Left ventricle myocardium inferior (tissue), 1 donor: ENCODE results near the gene IFNL2. TPM values are rescaled to one million over a fixed set of nuclear protein-coding genes. Genes with fewer than 3 reads are reported as not detected.

Experiments used
- DNase-seq: peaks from one replicate; pipeline ENCODE4 v3.0.0-alpha.2; 2020
- H3K27ac ChIP-seq: fragments of 200-600 bp; replicated peaks from 2 replicates; pipeline ENCODE4 v1.8.0; 2021
- H3K27me3 ChIP-seq: fragments of 200-600 bp; 2 replicates; pipeline ENCODE4 v1.8.0; 2021; ENCODE audit warnings: low read depth
- H3K36me3 ChIP-seq: fragments of 200-600 bp; 2 replicates; pipeline ENCODE4 v1.8.0; 2021
- H3K4me1 ChIP-seq: fragments of 200-600 bp; 2 replicates; pipeline ENCODE4 v1.8.0; 2021
- H3K4me3 ChIP-seq: fragments of 200-600 bp; 2 replicates; pipeline ENCODE4 v1.8.0; 2021; ENCODE audit warnings: mild to moderate bottlenecking, moderate library complexity
- H3K9me3 ChIP-seq: fragments of 200-600 bp; replicated peaks from 2 replicates; pipeline ENCODE4 v1.8.0; 2021
- CTCF ChIP-seq: fragments of 200-600 bp; IDR thresholded peaks from 2 replicates; pipeline ENCODE4 v1.8.0; 2021; ENCODE audit warnings: antibody characterized with exemption, mild to moderate bottlenecking, borderline replicate concordance
- intact Hi-C: fragments of 100-400 bp; cut with micrococcal nuclease; formaldehyde crosslinking; loops from one replicate; pipeline ENCODE4 v1.11.0; 2022
- total RNA-seq: library from RNA; stranded (reverse); fragmentation: NEBNext Ultra II Directional; extraction: Animal tissue kit (Norgen Biotek cat#: 25700); gene quantifications from one replicate; pipeline ENCODE4 v1.2.1, GENCODE V29; 2021
- donor health status: DM: no; HTN: yes; CAD: no; lungs with severe emphysema.

IFNL2 gene
- total RNA-seq, 1 donor from 2014 or later: not detected

- no peaks in the 10 kb centered on the region for H3K4me1 ChIP-seq
- peaks cover 45% of the 10 kb centered on the region for H3K27me3 ChIP-seq
- intact Hi-C loops: no loop called here
- H3K4me3 ChIP-seq: no peak overlapping the region
- TF ChIP-seq CTCF: no peak
- H3K36me3 ChIP-seq: no peaks in the 10 kb centered on the region
- H3K9me3 ChIP-seq: peaks cover 62% of the 10 kb centered on the region
- H3K27ac ChIP-seq: no peak overlapping the region
- no peak for DNase-seq
Observed at GRCh38 chr19:39284032-39284431, 15.8 kb downstream of the IFNL2 start.

- H3K27me3 ChIP-seq: peaks cover 89% of the 10 kb centered on the region
- intact Hi-C loops: no loop called here
- no peak overlapping the region for H3K4me3 ChIP-seq
- no peaks in the 10 kb centered on the region for H3K4me1 ChIP-seq
- TF ChIP-seq CTCF: no peak
- H3K9me3 ChIP-seq: peaks cover 12% of the 10 kb centered on the region
- no peak for DNase-seq
- no peak overlapping the region for H3K27ac ChIP-seq
- no peaks in the 10 kb centered on the region for H3K36me3 ChIP-seq
Observed at GRCh38 chr19:39293394-39293793, 25.2 kb downstream of the IFNL2 start.

GRCh38 chr19:39296055-39296645, 28.0 kb downstream of the IFNL2 start, which contains the start of gene IFNL1:
IFNL1 (plus strand) TSS chr19:39296407; CDS start chr19:39296422, 15 bp downstream.
- H3K9me3 ChIP-seq: no peaks in the 10 kb centered on the region
- H3K27me3 ChIP-seq: peaks cover 97% of the 10 kb centered on the region
- H3K4me1 ChIP-seq: no peaks in the 10 kb centered on the region
- intact Hi-C loops: no loop called here
- no peak within 1 kb of the TSS for H3K27ac ChIP-seq
- no peak within 1 kb of the TSS for H3K4me3 ChIP-seq
- TF ChIP-seq CTCF: no peak
- no peak for DNase-seq
- no peaks in the 10 kb centered on the region for H3K36me3 ChIP-seq

GRCh38 chr19:39296906-39297305, 28.7 kb downstream of the IFNL2 start:
- intact Hi-C loops: no loop called here
- Histone ChIP-seq H3K27me3 (peaks cover 97% of the 10 kb centered on the region), H3K4me3 (no peak overlapping the region), H3K27ac (no peak overlapping the region), H3K36me3 (no peaks in the 10 kb centered on the region), H3K9me3 (no peaks in the 10 kb centered on the region), H3K4me1 (no peaks in the 10 kb centered on the region)
- TF ChIP-seq CTCF: no peak
- DNase-seq: no peak

GRCh38 chr19:39297931-39298634, 29.9 kb downstream of the IFNL2 start:
- Histone ChIP-seq H3K36me3 (no peaks in the 10 kb centered on the region), H3K4me3 (no peak overlapping the region), H3K4me1 (no peaks in the 10 kb centered on the region), H3K9me3 (no peaks in the 10 kb centered on the region), H3K27ac (no peak overlapping the region), H3K27me3 (peaks cover 95% of the 10 kb centered on the region)
- intact Hi-C loops: no loop called here
- no peak for TF ChIP-seq CTCF
- no peak for DNase-seq
